Spleen (tissue), 11 donors: ENCODE data around the gene TRIM10. TPM values are rescaled to one million over a fixed set of nuclear protein-coding genes. Genes with fewer than 3 reads are reported as not detected.
A peak's percentile ranks its signal among the peaks of the same experiment; 100 is the strongest.

Experiments used
- DNase-seq: peaks from one replicate; pipeline ENCODE4 v3.0.0-alpha.2; 2020
- H3K27ac ChIP-seq, 8 donors: fragments of 200-600 bp; sonication (generic) in 7 of 8; 1 replicate in 4 of 8; 2 replicates in 4 of 8; pipeline versions ENCODE4 v1.5.0 to v1.8.0; 2016 to 2021; ENCODE audit warnings: inconsistent platforms in 4 of 8, mild to moderate bottlenecking in 4 of 8, moderate library complexity in 1 of 8
- H3K27me3 ChIP-seq, 7 donors: fragments of 200-600 bp; sonication (generic) in 6 of 7; replicated peaks in 1 of 7; 1 replicate in 4 of 7; 2 replicates in 3 of 7; pipeline versions ENCODE4 v1.5.0 to v1.8.0; 2016 to 2021; ENCODE audit warnings: inconsistent platforms in 3 of 7, mild to moderate bottlenecking in 1 of 7
- H3K36me3 ChIP-seq, 6 donors: fragments of 200-600 bp; sonication (generic) in 5 of 6; 1 replicate in 4 of 6; 2 replicates in 2 of 6; pipeline versions ENCODE4 v1.5.0 to v1.8.0; 2016 to 2021; ENCODE audit warnings: inconsistent platforms in 2 of 6
- H3K4me1 ChIP-seq, 6 donors: fragments of 200-600 bp; sonication (generic) in 5 of 6; 1 replicate in 3 of 6; 2 replicates in 3 of 6; pipeline versions ENCODE4 v1.5.0 to v1.8.0; 2016 to 2021; ENCODE audit warnings: inconsistent platforms in 3 of 6
- H3K4me3 ChIP-seq, 8 donors: fragments of 200-600 bp; sonication (generic) in 7 of 8; 1 replicate in 4 of 8; 2 replicates in 4 of 8; pipeline versions ENCODE4 v1.5.0 to v1.8.0; 2016 to 2021; ENCODE audit warnings: inconsistent platforms in 4 of 8, mild to moderate bottlenecking in 4 of 8, moderate library complexity in 2 of 8
- H3K9me3 ChIP-seq, 8 donors: fragments of 200-600 bp; sonication (generic) in 7 of 8; 1 replicate in 4 of 8; 2 replicates in 4 of 8; pipeline versions ENCODE4 v1.5.0 to v1.8.0; 2016 to 2021; ENCODE audit warnings: inconsistent platforms in 4 of 8
- CTCF ChIP-seq, 11 experiments: fragments of 200-600 bp in 7 of 11; fragments of 450-650 bp in 4 of 11; sonication (generic) in 4 of 11; IDR thresholded peaks in 8 of 11; conservative IDR thresholded peaks in 3 of 11; 1 replicate in 7 of 11; 2 replicates in 4 of 11; pipeline versions ENCODE4 v1.4.0 to v1.8.0; 2016 to 2021; ENCODE audit warnings: antibody characterized with exemption in 11 of 11, inconsistent platforms in 4 of 11, mild to moderate bottlenecking in 1 of 11
- POLR2A ChIP-seq, 3 donors: fragments of 450-650 bp; IDR thresholded peaks; one replicate each; pipeline ENCODE4 v1.5.1; 2017; ENCODE audit warnings: antibody characterized with exemption in 3 of 3, mild to moderate bottlenecking in 1 of 3
- POLR2AphosphoS5 ChIP-seq, 3 donors: sonication (generic); formaldehyde crosslinking; IDR thresholded peaks; one replicate each; pipeline ENCODE4 v1.5.1; 2017; ENCODE audit warnings: antibody characterized with exemption in 3 of 3
- WGBS, 5 donors: extraction: QIAGEN DNeasy Blood & Tissue Kit in 3 of 5; methylation state at CpG; one replicate each; pipeline versions ENCODE4 v1.1.5 to v1.1.7; 2013 to 2018; 5-methylcytosine and 5-hydroxymethylcytosine counted together
- intact Hi-C: fragments of 100-400 bp; cut with DNase I; formaldehyde crosslinking; loops from one replicate; pipeline ENCODE4 v1.15.0; 2023; ENCODE audit warnings: low total_unique reads
- polyA plus RNA-seq, 3 donors: library from polyadenylated mRNA; stranded (reverse); fragments of 200-250 nt; gene quantifications; one replicate each; pipeline ENCODE4 v1.2.1, GENCODE V29; 2013
- small RNA-seq, 4 donors: library from RNA; depleted of rRNA; stranded (forward); fragments of <200 nt; gene quantifications; one replicate each; pipeline ENCODE3, GENCODE V24; 2016
- total RNA-seq, 7 donors: library from RNA; depleted of rRNA in 3 of 7; stranded (reverse); fragments of >200 nt in 3 of 7; fragmentation: NEBNext Ultra II Directional in 4 of 7; extraction: Animal tissue kit (Norgen Biotek cat#: 25700) in 4 of 7; gene quantifications; one replicate each; pipeline versions ENCODE4 v1.1.0 to v1.2.1, GENCODE V29; 2016 to 2021
- donor health status: healthy with polysubstance abuse.
- donor health status: DM: no; HTN: no; CAD: no; lungs with moderate emphysema.
- donor health status: DM: no; HTN: no; CAD: no.
- donor health status: Bipolar disorder and iron deficiency.
- donor health status: healthy.
- donor health status: DM: no; HTN: no; CAD: no.
- donor health status: DM: yes; HTN: yes; CAD: no.

TRIM10 gene
- total and polyA plus RNA-seq, 10 donors, result 0.06 to 4.9 (median 1.1) TPM; not detected in 2

- no peak for TF ChIP-seq POLR2AphosphoS5 (IDR thresholded peaks at IDR 0.05)
- TF ChIP-seq CTCF (IDR thresholded peaks at IDR 0.05 in 8 of 11, conservative IDR thresholded peaks at IDR 0.05 in 3 of 11), result no peak
- no peak for TF ChIP-seq POLR2A (IDR thresholded peaks at IDR 0.05)
- DNase-seq, result no peak
- Histone ChIP-seq H3K27ac (peak overlapping the region in 7 of 8 donors; percentile 50 to 67 (median 60)), H3K27me3 (peaks cover 0 to 91% (median 37%) of the 10 kb centered on the region in 7 donors), H3K4me1 (peaks cover 24 to 41% (median 33%) of the 10 kb centered on the region in 6 donors), H3K9me3 (no peaks in the 10 kb centered on the region), H3K4me3 (peak overlapping the region in 6 of 8 donors; percentile 31 to 69 (median 43)), H3K36me3 (no peaks in the 10 kb centered on the region)
- intact Hi-C loops, result no loop called here
- 34 to 52% (median 44%) methylated on average over 15 of the region's 15 CpGs for WGBS, 5 donors
Measured at GRCh38 chr6:30102414-30102969, 58.5 kb downstream of the TRIM10 start.

Small RNA genes within 50 kb of the gene (small RNA-seq; reads per million reads assigned to genes)
- 0 reads per million in 4 donors for gene RF00554

Other genes with a start within 250 kb of the TRIM10 start
- gene HLA-A, start 218.7 kb downstream of the TRIM10 start, total RNA-seq, result 1,000 to 10,000 TPM; 1,154 to 1,886 (median 1,537) TPM
- gene HLA-A, start 218.7 kb downstream of the TRIM10 start, polyA plus RNA-seq, result 1,000 to 10,000 TPM; 1,280 to 1,749 (median 1,625) TPM
- 10 to 100 TPM; 21.0 to 36.9 (median 22.8) TPM for gene POLR1H, start 99.9 kb downstream of the TRIM10 start, total RNA-seq
- 10 to 100 TPM; 62.6 to 78.6 (median 72.9) TPM for gene POLR1H, start 99.9 kb downstream of the TRIM10 start, polyA plus RNA-seq
- gene PPP1R11, start 94.0 kb downstream of the TRIM10 start, total RNA-seq, result 10 to 100 TPM; 39.3 to 50.7 (median 42.1) TPM
- 10 to 100 TPM; 31.1 to 45.5 (median 40.0) TPM for gene PPP1R11, start 94.0 kb downstream of the TRIM10 start, polyA plus RNA-seq
- not detected for gene RNF39, start 85.4 kb downstream of the TRIM10 start, total RNA-seq
- gene RNF39, start 85.4 kb downstream of the TRIM10 start, polyA plus RNA-seq, result not detected
- not detected for gene TRIM31, start 48.1 kb downstream of the TRIM10 start, total RNA-seq
- under 1 TPM in 2 of 3 donors, not detected in 1; 0.09 to 0.14 TPM for gene TRIM31, start 48.1 kb downstream of the TRIM10 start, polyA plus RNA-seq
- gene TRIM40, start 25.1 kb downstream of the TRIM10 start, total RNA-seq, result 1 to 10 TPM in 1 of 7 donors, under 1 TPM in 2, not detected in 4; 0.20 to 1.0 (median 0.29) TPM
- not detected for gene TRIM40, start 25.1 kb downstream of the TRIM10 start, polyA plus RNA-seq
- gene TRIM15, start 2.3 kb upstream of the TRIM10 start, total RNA-seq, result under 1 TPM in 1 of 7 donors, not detected in 6; 0.29 TPM
- gene TRIM15, start 2.3 kb upstream of the TRIM10 start, polyA plus RNA-seq, result under 1 TPM in 1 of 3 donors, not detected in 2; 0.13 TPM
- 10 to 100 TPM; 44.6 to 64.3 (median 50.2) TPM for gene TRIM26, start 52.2 kb upstream of the TRIM10 start, total RNA-seq
- 10 to 100 TPM; 22.6 to 48.0 (median 25.4) TPM for gene TRIM26, start 52.2 kb upstream of the TRIM10 start, polyA plus RNA-seq
- gene TRIM39, start 165.7 kb upstream of the TRIM10 start, total RNA-seq, result 10 to 100 TPM; 15.7 to 24.5 (median 18.7) TPM
- gene TRIM39, start 165.7 kb upstream of the TRIM10 start, polyA plus RNA-seq, result 10 to 100 TPM in 2 of 3 donors, 1 to 10 TPM in 1; 6.9 to 12.1 (median 11.7) TPM
- gene RPP21, start 183.9 kb upstream of the TRIM10 start, total RNA-seq, result 10 to 100 TPM; 24.3 to 59.9 (median 32.0) TPM
- 10 to 100 TPM; 77.9 to 87.8 (median 84.6) TPM for gene RPP21, start 183.9 kb upstream of the TRIM10 start, polyA plus RNA-seq